Measurements from ENCODE around the gene C10orf62. TPM values are rescaled to one million over a fixed set of nuclear protein-coding genes. Genes with fewer than 3 reads are reported as not detected.
"Not testable (repeated sequence)": the region's sequence is repeated elsewhere in the genome, so short reads cannot be mapped to it uniquely, and the experiment has no call there.

The C10orf62 gene
- total and polyA plus RNA-seq, 2 of the 8 experiments (the other 6 are each of a cell fraction or from before 2014, with no cell fraction given), result 0.05 TPM; not detected in 1

DNA sequence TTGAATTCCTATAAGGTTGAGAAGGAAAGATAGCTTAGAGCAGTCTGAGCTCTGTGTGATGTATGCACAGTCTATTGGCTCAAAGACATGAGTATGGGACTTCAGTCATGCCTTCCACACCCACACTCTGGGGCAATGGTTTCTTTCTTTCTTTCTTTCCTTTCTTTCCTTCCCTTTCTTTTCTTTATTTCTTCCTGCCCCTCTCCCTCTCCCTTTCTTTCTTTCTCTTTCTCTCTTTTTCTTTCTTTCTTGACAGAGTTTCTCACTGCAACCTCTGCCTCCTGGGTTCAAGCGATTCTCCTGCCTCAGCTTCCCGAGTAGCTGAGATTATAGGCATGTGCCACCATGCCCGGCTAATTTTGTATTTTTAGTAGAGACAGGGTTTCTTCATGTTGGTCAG, 49.6 kb downstream of the C10orf62 start:
- CTCF ChIA-PET (ENCODE audit: partially characterized antibody), result interaction anchor here (0.7 to 1.5 kb wide), 4 partner anchors 15 to 86 kb away, joined by 3 to 4 read pairs (median 3); partner anchors contain the start of gene ANKRD2
- H4K8ac ChIP-seq (ENCODE audit: extremely low read depth, insufficient read depth, low read length); H3K4me3 ChIP-seq (ENCODE audit: extremely low read depth in 1 of 4, insufficient read depth in 2 of 4, low read depth in 3 of 4, low read length in 4 of 4); H3K56ac ChIP-seq (replicated peaks; ENCODE audit: insufficient read length, low read depth, low read length); H2BK15ac ChIP-seq (ENCODE audit: low read length); H2AK5ac ChIP-seq (ENCODE audit: low read depth, low read length); H3K14ac ChIP-seq (ENCODE audit: insufficient read length); H3K4me1 ChIP-seq (replicated peaks in 1 of 4; ENCODE audit: control insufficient read depth in 3 of 4, insufficient read depth in 4 of 4, low read length in 3 of 4); H4K5ac ChIP-seq (ENCODE audit: insufficient read length, low read depth, low read length); H2BK120ac ChIP-seq (replicated peaks; ENCODE audit: low read depth, low read length); H3K27ac ChIP-seq (ENCODE audit: low read depth, low read length); H2BK20ac ChIP-seq (ENCODE audit: low read length); H3K9me3 ChIP-seq (ENCODE audit: insufficient read depth in 2 of 2, low read depth in 1 of 2, low read length in 1 of 2); H3K23me2 ChIP-seq (ENCODE audit: low read depth, low read length); H3K36me3 ChIP-seq (ENCODE audit: control insufficient read depth in 2 of 4, insufficient read depth in 4 of 4, low read length in 3 of 4); H3K27me3 ChIP-seq (replicated peaks in 1 of 4; ENCODE audit: control insufficient read depth in 3 of 4, extremely low read depth in 1 of 4, insufficient read depth in 3 of 4, low read length in 3 of 4); H3K23ac ChIP-seq (ENCODE audit: insufficient read length); H3K18ac ChIP-seq (ENCODE audit: extremely low read depth, low read length); H2BK12ac ChIP-seq (ENCODE audit: low read depth, low read length); FAIRE-seq; H3K4ac ChIP-seq (replicated peaks; ENCODE audit: insufficient read length, low read depth, low read length); H3K4me2 ChIP-seq (ENCODE audit: insufficient read depth in 1 of 2, low read depth in 2 of 2, low read length in 2 of 2); H3K79me1 ChIP-seq (ENCODE audit: low read depth, low read length); H4K91ac ChIP-seq (replicated peaks; ENCODE audit: insufficient read length, low read length); DNase-seq (ENCODE audit: low read depth in 1 of 2, low spot score in 2 of 2); H2BK5ac ChIP-seq (ENCODE audit: low read depth, low read length); H3K9ac ChIP-seq (replicated peaks in 1 of 4; ENCODE audit: extremely low read depth in 1 of 4, low read depth in 3 of 4, low read length in 3 of 4); H2AFZ ChIP-seq (ENCODE audit: low read length): not testable (repeated sequence)
- POLR2A ChIA-PET (ENCODE audit: partially characterized antibody), result interaction anchor here (0.8 to 1.2 kb wide), 2 partner anchors 74 to 96 kb away, joined by 3 read pairs; partner anchors contain the start of gene MARVELD1
- WGBS, 2 experiments (ENCODE audit: extremely low coverage in 1 of 2, insufficient coverage in 1 of 2, insufficient read length in 1 of 2, insufficient replicate concordance in 2 of 2, low coverage in 1 of 2, low lambda C conversion rate in 2 of 2, missing lambda C conversion rate in 1 of 2), result 97% methylated on average over 3 of the region's 3 CpGs; no CpG with 5 or more reads in 1 of the 2 experiments
- Histone ChIP-seq H3K79me2 (ENCODE audit: control insufficient read depth in 1 of 2, insufficient read depth in 2 of 2, low read length in 2 of 2) (peaks cover 0 to 26% of the 10 kb centered on the region in 2 experiments; a peak in 2 of 4 replicates), H4K20me1 (replicated peaks in 1 of 2; ENCODE audit: control insufficient read depth in 1 of 2, insufficient read depth in 2 of 2, low read length in 2 of 2) (peaks cover 0 to 10% of the 10 kb centered on the region in 2 experiments)
